Renal pelvis (tissue), 4 donors: ENCODE measurements around the gene CALD1. TPM values are rescaled to one million over a fixed set of nuclear protein-coding genes. Genes with fewer than 3 reads are reported as not detected.

ENCODE experiments used
- DNase-seq: peaks from one replicate; pipeline ENCODE4 v3.0.0-alpha.2; 2013
- polyA plus RNA-seq, 3 donors: library from polyadenylated mRNA; unstranded; fragments of 120-200 nt; gene quantifications; one replicate each; pipeline ENCODE4 v1.2.1, GENCODE V29; 2013; ENCODE audit not compliant: insufficient read length in 3 of 3

CALD1 gene
- polyA plus RNA-seq, 3 donors = 214 to 239 (median 215) TPM

DNA sequence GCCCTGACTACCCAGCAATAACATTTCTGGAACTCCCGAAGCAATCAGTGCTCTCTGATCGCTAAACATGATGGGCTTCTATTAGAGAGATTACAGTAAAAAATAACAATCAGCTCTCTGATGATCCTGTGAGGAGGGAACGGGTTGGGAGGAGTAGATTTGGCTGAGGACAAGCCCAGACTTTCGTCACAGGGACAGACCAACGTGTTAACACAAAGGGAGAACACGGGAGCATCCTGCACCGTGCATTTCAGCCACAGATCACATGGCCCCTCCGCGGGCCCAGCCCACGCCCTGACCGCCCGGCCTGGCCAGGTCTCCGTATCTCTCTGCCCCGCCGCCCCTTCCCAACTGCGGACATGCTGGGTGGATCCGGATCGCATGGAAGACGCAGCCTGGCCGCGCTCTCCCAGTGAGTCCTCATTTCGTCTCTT lies 111.8 kb downstream of the CALD1 start:
- peak; percentile 90 for DNase-seq

DNA sequence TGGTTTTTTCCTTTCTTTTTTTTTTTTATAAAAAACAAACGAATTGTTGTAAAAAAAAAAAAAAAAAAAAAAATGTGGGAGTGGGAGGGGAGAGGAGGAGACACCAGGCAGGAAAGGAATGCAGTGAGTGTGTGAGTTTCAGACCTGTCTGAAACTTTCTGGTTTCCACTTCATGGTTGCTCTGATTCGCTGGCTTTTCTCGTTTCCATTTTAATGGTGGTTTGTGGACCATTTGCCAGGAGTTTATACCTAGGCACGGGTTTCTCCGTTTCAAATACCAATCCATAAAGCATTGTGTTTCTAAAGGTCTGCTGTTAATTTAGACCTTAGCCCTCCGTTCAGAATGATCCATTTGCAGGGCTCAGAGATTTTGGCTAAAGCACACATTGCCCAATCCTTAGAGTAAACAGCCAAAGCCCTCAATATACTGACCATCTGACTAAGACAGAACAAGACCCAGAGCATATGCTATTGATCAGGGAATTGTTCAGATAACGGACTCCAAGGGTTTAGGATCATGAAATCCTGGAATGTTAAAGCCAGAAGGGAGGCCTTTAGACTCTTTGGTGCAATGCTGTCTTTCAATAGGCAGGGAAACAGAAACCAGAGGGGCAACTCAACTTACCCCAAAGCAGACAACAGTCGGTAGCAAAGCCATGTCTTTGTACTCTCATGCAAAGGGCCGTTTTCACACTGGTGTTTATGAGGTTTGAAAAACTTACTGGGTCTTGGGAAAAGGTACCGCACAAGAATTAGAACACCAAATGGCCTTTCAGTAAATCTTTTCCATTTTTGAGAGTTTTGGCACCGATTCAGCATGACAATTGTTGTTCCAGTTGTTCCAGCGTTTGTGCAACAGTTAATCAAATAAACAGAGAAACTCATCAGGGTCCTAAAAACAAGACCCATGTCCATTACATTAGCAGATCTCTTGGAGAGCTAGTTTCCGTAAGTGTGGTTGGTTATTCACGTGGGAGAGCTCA lies 112.6 kb downstream of the CALD1 start:
- peak; percentile 64 for DNase-seq

DNA sequence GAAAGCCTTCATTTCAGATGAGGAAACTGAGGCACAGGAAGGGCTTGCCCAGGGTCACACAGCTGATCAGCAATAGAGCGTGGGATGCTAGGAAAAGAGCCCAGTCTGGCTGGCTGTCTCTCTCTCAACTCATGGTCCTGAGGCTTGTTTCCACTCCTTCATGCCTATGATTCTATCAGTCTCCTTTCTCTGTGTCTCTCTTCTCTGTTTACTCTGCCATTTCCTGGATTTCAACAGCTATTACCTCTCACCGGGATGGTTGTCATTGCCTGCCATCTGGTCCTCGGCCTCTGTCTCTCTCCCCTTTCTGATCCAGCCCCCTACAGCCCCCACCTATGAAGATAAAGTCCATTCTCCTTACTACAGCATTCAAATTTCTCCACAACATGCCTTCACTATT lies 113.5 kb downstream of the CALD1 start:
- DNase-seq = no peak

DNA sequence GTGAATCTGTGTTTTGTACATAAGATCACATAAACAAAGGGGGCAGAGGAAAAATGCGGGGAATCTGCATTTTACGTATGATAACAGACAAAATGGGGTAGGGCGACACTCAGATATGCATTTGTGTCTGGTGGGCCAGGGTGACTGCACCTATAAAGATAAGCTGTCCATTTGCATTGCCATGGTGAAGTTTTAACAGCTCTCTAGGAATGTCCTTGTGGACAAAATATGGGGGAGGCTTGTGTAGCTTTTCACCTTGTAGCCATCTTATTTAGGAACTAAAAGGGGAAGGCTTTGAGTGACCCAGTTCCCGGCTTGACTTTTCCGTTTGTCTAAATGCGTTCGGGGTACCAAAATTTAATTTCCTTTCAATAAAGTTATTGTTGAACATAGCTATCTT lies 114.5 kb downstream of the CALD1 start:
- no peak for DNase-seq

DNA sequence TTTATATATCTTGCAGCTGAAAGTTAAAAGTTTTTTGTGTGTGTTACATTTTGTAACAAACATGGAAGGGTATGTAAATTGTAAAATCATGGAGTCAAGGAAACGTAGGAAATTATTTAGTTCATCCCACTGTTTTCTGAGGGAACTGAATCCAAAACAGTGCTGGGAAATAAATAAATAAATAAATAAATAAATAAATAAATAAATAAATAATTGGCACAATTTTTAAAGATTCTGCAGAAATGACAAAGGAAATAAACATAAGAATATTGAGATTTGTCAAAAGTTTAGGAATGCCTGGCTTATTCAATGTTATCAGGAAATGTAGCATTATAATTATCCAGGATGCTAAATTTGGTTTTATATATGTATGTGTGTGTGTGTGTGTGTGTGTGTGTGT lies 115.5 kb downstream of the CALD1 start:
- DNase-seq = no peak

DNA sequence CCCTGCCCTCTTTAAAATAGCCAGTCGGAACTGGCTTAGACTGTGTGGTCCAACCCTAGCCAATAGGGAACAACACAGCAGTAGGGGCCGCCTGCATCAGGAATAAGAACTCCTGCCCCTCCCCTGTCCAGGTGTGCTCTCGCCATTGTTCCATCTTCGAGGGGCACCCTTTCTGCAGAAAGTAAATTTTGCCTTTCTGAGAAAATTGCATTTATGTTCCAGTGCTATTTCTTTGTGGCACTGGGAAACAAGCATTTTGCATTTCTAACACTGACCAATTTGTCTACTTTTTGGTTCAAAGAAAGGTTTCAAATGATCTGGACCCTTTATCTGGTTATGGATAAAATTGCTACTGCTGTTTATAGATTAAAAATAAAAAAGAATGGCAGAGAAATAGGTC lies 116.6 kb downstream of the CALD1 start:
- DNase-seq = no peak

DNA sequence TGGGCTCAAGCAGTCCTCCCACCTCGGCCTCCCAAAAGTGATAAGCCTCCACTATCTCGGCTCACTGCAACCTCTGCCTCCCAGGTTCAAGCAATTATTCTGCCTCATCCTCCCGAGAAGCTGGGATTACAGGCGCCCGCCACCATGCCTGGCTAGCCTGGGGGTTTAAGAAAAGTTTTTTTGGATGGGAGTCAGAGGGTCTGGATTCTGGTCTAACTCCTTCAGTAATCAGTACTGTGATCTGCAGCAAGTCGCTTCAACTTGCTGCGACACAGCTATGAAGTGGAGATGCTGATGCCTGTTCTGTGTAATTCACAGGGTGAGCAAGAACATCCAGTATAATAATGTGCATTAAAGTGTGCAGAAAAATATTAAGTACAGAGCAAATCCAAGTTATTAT lies 118.5 kb downstream of the CALD1 start:
- DNase-seq = no peak

DNA sequence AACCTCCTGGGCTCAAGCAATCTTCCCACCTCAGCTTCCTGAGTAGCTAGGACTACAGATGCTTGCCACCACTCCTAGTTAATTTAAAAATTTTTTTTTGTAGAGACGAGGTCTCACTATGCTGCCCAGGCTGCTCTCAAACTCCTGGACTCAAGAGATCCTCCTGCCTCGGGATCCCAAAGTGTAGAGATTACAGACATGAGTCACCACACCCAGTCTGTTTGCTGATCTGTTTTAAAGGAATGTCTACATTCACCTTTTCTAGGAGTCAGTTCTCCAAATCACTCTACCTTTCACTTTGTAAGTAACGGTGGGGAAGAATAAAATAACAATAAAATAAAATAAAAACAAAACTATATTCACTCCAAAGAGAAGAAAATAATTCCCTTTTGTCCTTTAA lies 120.3 kb downstream of the CALD1 start:
- DNase-seq = no peak

DNA sequence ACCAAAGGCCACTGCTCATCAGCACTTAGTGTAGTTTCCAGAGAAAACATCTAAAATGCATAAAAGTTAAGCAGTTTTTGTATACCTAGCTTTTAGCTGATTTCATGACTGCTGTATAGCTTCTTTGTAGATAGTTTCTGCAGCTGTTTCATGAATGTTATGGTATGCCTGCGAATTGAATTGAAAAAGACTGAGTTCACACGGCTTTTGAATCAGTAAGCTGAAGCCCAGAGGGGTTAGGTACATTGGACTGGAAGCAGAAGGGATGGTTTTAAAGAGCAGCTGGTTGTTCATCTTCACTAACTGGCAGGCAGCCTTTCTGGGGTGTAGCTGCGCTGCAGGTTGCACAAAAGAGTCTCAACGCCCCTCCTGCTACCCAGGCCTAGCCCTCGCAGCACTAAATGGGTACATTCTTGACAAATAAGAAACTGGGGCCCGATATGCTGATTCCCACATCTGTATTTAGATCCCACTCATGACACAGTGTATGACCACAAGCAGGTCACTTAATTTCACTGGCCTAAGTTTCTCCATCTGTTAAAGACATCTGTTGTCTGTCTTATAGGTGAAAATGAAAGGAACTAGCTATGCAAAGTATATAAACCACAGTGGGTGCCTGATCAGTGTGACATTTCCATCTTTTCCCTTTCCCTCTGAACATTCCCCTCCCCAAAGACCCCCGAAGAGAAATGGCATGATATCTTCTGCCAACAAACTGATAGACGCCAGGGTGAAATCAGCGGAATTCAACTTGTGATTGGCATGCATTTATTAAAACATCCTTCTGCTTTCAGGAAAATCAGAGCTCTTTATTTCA lies 120.9 kb downstream of the CALD1 start:
- DNase-seq = no peak

DNA sequence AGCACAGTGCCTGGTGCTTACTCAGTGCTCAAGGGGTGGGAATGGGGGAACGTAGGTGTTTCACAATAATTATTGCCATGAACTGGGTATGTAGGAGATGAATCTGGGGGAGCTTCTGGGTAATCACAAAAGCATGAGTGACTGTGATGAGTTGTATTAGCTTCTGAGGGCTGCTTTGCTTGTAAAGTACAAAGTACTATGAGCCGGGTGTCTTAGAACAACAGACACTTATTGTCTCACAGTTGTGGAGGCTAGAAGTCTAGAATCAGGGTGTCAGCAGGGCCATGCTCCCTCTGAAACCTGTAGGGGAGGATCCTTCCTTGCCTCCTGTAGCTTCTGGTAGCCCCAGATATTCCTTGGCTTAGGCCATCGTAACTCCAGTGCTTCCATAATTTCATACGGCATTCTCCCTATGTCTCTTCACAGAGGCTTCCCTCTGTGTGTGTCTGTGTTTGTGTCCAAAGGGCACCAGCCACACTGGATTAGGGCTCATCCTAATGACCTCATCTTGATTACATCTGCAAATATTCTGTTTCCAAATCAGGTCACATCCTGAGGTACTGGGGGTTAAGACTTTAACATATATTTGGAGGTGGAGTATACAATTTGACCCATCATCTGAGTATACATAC lies 122.1 kb downstream of the CALD1 start:
- DNase-seq = no peak

DNA sequence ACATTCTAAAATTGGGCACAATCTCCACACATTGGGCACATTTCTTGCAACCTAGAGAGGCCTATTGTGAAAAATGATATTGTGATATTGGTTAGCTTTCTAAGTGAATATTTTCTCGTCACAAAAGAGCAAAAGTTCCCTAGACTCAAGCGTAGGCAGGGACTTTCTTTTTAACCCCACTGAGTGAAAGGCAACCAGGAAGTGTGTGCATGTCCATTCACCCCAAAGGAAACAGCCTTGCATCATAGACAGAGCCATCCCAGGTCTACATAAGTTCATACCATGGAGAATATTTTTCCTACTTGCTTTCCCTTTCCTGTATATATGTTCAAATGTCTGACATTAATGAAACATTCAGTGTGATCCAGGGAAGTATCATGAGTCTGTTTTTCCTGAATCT lies 122.6 kb downstream of the CALD1 start:
- no peak for DNase-seq

DNA sequence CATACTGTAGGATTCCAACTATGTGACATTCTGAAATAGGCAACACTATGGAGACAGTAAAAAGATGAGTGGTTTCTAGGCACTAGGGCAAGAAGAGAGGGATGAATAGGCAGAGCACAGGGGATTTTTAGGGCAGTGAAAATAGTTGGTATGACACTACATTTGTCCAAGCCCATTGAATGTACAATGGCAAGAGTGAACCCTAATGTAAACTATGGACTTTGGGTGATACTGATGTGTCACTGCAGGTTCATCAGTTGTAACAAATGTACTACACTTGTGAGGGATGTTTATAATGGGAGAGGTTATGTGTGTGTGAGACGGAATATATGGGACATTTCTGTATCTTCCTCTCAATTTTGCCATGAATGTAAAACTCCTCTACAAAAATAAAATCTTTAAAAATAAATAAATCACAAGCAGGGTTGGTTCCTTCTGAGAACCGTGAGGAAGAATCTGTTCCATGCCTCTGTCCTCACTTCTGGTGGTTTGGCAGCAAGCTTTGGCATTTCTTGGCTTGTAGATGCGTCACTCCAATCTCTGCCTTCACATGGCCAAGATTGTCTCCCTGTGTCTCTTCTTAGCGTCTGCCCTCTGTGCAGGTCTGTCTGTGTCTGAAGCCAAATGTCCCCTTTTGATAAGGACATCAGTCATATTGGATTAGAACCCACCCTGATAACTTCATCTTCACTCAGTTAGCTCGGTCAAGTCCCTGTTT lies 123.8 kb downstream of the CALD1 start:
- no peak for DNase-seq

DNA sequence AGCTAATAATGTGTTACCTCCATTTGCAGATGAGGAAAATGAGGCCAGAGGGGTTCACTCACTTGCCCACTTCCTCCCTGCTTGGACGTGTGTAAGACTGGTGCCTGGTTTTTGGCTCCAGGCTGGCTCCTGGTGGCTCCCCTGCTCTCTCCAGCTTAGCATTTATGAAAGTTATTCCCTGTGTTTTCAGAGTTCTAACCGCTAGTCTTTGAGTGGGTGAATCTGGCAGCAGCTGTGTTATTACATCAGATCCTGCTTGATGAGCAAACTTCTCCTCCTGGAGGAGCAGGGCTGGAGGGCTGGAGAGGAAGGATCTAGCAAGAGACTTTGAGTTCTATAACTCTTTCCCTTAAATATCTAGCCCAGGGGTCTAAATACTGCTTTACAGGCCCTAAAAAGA lies 125.9 kb downstream of the CALD1 start:
- no peak for DNase-seq

DNA sequence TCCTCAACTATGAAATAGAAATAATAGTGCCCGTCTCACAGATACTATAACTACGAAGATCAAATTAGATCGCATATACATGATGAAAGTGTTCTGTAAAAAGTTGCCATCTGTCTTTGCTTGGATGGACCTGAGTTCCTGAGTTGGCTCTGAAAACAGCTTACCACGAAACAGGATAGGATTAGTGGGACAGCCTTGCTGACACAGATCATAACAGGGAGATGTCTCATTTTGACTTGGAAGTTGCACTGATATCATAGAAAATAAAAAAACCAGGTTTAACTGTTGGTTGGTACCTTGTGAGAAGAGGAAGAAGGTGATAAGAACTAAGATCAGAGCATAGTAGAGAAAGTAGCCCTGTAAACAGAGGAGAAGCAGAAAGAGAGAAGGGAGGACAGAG lies 127.6 kb downstream of the CALD1 start:
- no peak for DNase-seq

DNA sequence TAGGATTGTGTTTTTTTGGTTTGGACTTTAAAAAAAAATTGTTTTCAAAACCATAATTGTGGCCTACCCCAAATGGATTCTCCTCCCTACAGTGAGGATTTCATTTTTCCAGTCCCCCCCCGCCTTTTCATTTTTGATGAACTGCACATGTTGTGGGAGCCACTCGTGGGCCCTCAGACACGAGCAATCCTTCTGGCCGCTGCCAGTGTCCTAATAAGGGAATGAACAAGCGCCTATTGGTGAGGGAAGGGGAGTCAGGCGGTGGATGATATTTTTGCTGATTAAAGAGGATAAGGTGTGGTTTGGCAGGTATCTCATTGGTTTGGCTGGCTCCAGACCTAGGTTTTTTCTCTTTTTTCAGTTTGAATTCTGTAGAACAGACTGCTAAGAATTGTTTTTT lies 128.2 kb downstream of the CALD1 start:
- no peak for DNase-seq

DNA sequence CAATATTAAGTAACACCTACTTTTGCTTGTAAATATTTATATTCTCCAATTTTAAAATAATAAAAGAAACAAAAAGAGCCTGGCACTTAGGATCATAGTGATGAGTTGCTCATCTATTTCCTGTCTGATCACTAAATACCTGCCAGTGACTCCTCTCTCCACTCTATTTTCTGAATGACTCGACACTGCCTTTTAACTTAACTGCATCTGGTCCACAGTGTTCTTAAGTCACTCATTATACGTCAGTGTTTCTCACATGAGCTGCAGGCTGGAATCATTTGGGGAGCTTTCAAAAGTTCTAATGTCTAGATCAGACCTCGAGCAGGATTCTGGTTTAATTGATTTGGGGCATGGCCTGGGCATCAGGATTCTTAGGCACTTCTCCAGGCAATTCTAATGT lies 128.9 kb downstream of the CALD1 start:
- DNase-seq = no peak

DNA sequence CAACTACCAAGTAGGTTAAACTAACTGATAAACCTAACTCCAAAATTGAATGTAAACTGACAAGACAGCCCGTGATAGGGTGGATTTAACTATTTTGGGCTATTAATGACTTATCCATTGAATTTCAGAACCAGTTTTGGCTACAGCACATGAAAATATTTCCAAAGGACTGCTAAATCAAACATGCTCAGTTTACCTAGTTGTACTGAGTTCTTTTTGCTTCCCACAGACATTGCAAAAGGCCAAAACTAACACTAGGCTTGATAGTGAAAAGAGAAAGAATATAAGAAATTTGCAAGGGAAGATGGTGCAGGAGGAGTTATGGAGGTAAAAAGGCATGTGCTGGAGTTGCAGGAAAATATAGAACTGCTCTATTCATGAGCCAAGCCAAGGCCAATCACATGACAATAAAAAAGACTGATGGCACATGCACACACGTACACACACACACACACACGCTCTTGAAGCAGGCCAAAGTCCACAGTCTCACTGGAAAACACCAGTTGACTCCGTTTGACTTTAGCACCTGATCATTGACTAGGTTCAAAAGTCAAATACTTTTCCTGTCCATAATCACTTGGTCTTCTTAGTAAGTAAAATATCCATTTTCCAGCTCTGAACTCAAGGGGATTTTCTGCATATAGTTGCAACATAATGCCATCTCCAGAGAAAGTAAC lies 130.9 kb downstream of the CALD1 start:
- DNase-seq = no peak

DNA sequence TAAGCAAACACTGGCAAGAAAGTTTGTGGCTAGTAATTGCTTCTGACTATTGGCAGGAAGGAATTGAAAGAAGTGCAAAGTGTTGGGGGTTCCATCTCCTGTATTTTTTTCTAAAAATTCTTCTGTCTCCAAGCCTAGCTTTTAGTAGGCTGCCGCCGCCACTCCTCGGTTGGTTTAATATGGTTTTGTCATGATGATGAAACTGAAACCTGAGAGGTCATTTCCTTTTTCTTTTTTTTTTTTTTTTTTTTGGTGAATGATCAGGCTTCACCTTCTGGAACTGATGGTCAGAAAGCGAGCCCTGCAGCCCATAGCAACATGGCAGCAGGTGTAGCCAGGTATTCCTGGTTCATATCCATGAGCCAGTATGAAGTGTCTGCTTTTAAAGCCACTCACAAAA lies 131.5 kb downstream of the CALD1 start:
- DNase-seq = no peak

DNA sequence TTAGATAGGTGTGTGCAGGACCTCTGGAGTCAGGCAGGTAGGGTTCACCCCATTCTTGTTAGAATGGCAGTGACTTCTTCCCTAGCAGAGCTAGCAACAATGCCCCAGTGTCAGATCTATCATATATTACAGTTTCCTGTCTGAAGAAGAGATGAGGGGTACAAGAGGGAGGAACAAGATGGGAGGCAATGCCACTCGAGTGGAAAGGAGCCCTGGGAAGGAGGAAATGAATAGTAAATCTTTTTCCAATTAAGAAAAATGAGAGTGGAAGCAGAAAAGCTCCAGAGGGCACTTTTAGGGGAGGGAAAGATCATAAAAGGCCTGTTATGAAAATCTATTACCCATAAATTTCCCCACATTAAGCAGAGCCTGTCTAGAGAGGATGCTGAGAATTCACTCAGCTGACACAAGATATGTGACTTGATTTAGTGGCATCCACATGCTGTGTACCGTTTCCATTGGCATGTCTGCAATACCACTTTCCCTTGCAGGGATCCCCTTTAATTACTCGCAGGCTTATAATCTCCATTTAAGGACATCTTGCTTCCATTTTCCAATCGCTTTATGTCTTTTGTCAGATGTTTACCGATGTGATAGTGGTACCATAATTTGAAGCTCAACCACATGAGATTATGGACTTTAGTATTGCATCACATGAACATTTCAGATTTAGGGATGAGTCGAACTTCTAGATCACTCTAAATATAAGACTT lies 136.9 kb downstream of the CALD1 start:
- DNase-seq = no peak

DNA sequence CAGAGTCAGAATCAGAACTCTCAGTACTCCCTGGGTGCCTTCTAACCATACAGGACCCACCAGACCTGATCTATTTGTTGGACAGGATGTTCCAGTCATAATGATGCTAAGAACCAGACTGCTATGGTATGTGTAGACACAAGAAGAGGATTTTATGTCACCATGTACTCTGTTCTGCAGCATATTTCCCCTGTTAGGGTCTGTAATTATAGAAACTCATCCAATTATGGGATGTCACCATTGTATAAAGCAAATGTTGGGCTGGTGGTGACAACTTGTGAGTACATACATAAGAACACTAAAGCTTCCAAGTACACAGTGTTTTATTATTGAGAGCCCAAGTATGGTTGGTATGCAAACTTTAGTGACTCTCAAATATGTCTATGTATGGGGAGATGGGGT lies 139.8 kb downstream of the CALD1 start:
- DNase-seq = no peak
